HEK293T (cell line): ENCODE results near the gene TYSND1.

Experiments
- ARNT ChIP-seq: fragments of 450-650 bp; IDR thresholded peaks from 2 replicates; pipeline ENCODE4 v1.6.1; 2017; ENCODE audit warnings: mild to moderate bottlenecking
- BHLHE40 ChIP-seq: fragments of 450-650 bp; IDR thresholded peaks from 2 replicates; pipeline ENCODE4 v1.6.1; 2016; ENCODE audit warnings: mild to moderate bottlenecking, moderate library complexity, borderline replicate concordance
- CTBP1 ChIP-seq: fragments of 450-650 bp; IDR thresholded peaks from 2 replicates; pipeline ENCODE4 v1.6.1; 2016; ENCODE audit warnings: borderline replicate concordance
- ELF4 ChIP-seq: fragments of 450-650 bp; IDR thresholded peaks from 2 replicates; pipeline ENCODE4 v1.6.1; 2017; ENCODE audit warnings: antibody characterized with exemption
- FOXA1 ChIP-seq: fragments of 450-650 bp; IDR thresholded peaks from 2 replicates; pipeline ENCODE4 v1.6.1; 2016; ENCODE audit warnings: mild to moderate bottlenecking
- FOXM1 ChIP-seq: fragments of 450-650 bp; IDR thresholded peaks from 2 replicates; pipeline ENCODE4 v1.6.1; 2017; ENCODE audit warnings: mild to moderate bottlenecking, borderline replicate concordance
- HDGF ChIP-seq: fragments of 450-650 bp; IDR thresholded peaks from 2 replicates; pipeline ENCODE4 v1.6.1; 2017; ENCODE audit warnings: antibody characterized with exemption, borderline replicate concordance
- LEF1 ChIP-seq: fragments of 450-650 bp; IDR thresholded peaks from 2 replicates; pipeline ENCODE4 v1.6.1; 2017; ENCODE audit warnings: mild to moderate bottlenecking, borderline replicate concordance
- NFRKB ChIP-seq: fragments of 450-650 bp; IDR thresholded peaks from 2 replicates; pipeline ENCODE4 v1.6.1; 2016; ENCODE audit warnings: mild to moderate bottlenecking, moderate library complexity
- SP1 ChIP-seq: fragments of 450-650 bp; IDR thresholded peaks from 2 replicates; pipeline ENCODE4 v1.6.1; 2017
- SUZ12 ChIP-seq: fragments of 450-650 bp; IDR thresholded peaks from 2 replicates; pipeline ENCODE4 v1.6.1; 2016; ENCODE audit warnings: mild to moderate bottlenecking
- ZNF384 ChIP-seq: fragments of 450-650 bp; IDR thresholded peaks from 2 replicates; pipeline ENCODE4 v1.6.1; 2016

- TF ChIP-seq SP1 (no peak), ELF4 (no peak), ARNT (no peak), HDGF (no peak), BHLHE40 (no peak), LEF1 (no peak), FOXM1 (no peak), NFRKB (no peak), SUZ12 (no peak), FOXA1 (no peak), CTBP1 (no peak), ZNF384 (no peak)
Observed at GRCh38 chr10:70148516-70148915, 2.0 kb upstream of the TYSND1 start.
